Femur (tissue), 1 donor: ENCODE results near the gene UGT8.

Experiments
- DNase-seq: peaks from one replicate; pipeline ENCODE4 v3.0.0-alpha.2; 2017

Gene UGT8

GRCh38 chr4:114694770-114695169 lies 96.2 kb downstream of the UGT8 start:
- DNase-seq: no peak

GRCh38 chr4:114698231-114698630 lies 99.6 kb downstream of the UGT8 start:
- no peak for DNase-seq

- no peak for DNase-seq
These were observed 102.9 kb downstream of the UGT8 start for GRCh38 chr4:114701491-114701890.

GRCh38 chr4:114717432-114717831 lies 118.8 kb downstream of the UGT8 start:
- no peak for DNase-seq

GRCh38 chr4:114725066-114725465 lies 126.5 kb downstream of the UGT8 start:
- DNase-seq: no peak

GRCh38 chr4:114727461-114727860 lies 128.9 kb downstream of the UGT8 start:
- DNase-seq: no peak
